PC-3 (cell line): ENCODE data around the gene PADI6. TPM values are rescaled to one million over a fixed set of nuclear protein-coding genes. Genes with fewer than 3 reads are reported as not detected.

ENCODE experiments used
- ATAC-seq: fragments of 200-7000 bp; cut with Tn5 transposase; 2 replicates; pipeline ENCODE4 v1.9.1; 2020; ENCODE audit warnings: mild to moderate bottlenecking, moderate library complexity
- BruUV-seq: library from RNA; stranded (reverse); fragments of 400-500 nt; replicated peaks from 2 replicates; lab custom pipeline; 2021; lab: Mats Ljungman, UMichigan
- CTCF ChIA-PET: fragments of 300-600 bp; sonication (Branson Sonifier 250); formaldehyde crosslinking; loops from one replicate; lab custom pipeline; 2022; ENCODE audit warnings: antibody characterized with exemption; lab: Charles Lee
- POLR2A ChIA-PET: fragments of 300-600 bp; sonication (Branson Sonifier 250); formaldehyde crosslinking; loops from one replicate; lab custom pipeline; 2022; ENCODE audit warnings: antibody characterized with exemption; ENCODE audit not compliant: unreplicated experiment; lab: Charles Lee
- DNase-seq: peaks from one replicate; pipeline ENCODE4 v3.0.0-alpha.2; 2015
- H2AFZ ChIP-seq: fragments of 300-600 bp; sonication (generic); 2 replicates; pipeline ENCODE4 v1.6.0; 2016; ENCODE audit warnings: antibody characterized with exemption, low read length
- H3F3A ChIP-seq: fragments of 300-600 bp; sonication (generic); one replicate; pipeline ENCODE4 v1.6.0; 2017; ENCODE audit warnings: antibody characterized with exemption, low read length, control low read depth, mild to moderate bottlenecking; ENCODE audit not compliant: unreplicated experiment
- H3K27ac ChIP-seq: fragments of 300-600 bp; sonication (generic); 2 replicates; pipeline ENCODE4 v1.5.1; 2016; ENCODE audit warnings: mild to moderate bottlenecking, low read length
- H3K27me3 ChIP-seq: fragments of 300-600 bp; sonication (generic); 2 replicates; pipeline ENCODE4 v1.6.1; 2016; ENCODE audit warnings: low read length, mixed read lengths
- H3K36me3 ChIP-seq: fragments of 300-600 bp; sonication (generic); 2 replicates; pipeline ENCODE4 v1.6.1; 2016; ENCODE audit warnings: low read depth, mixed run types, low read length, mixed read lengths
- H3K4me1 ChIP-seq: fragments of 300-600 bp; sonication (generic); 2 replicates; pipeline ENCODE4 v1.5.1; 2016; ENCODE audit warnings: low read length; ENCODE audit not compliant: insufficient read depth
- H3K4me2 ChIP-seq: fragments of 300-600 bp; sonication (generic); 2 replicates; pipeline ENCODE4 v1.6.0; 2016; ENCODE audit warnings: low read length
- H3K4me3 ChIP-seq: fragments of 300-600 bp; sonication (generic); 2 replicates; pipeline ENCODE4 v1.5.1; 2016; ENCODE audit warnings: mild to moderate bottlenecking, low read length, mixed read lengths
- H3K79me2 ChIP-seq: fragments of 300-600 bp; sonication (generic); 2 replicates; pipeline ENCODE4 v1.6.1; 2017; ENCODE audit warnings: low read length, mixed read lengths
- H3K9ac ChIP-seq: fragments of 300-600 bp; sonication (generic); 2 replicates; pipeline ENCODE4 v1.6.0; 2016; ENCODE audit warnings: mild to moderate bottlenecking, low read length
- H3K9me2 ChIP-seq: fragments of 300-600 bp; sonication (generic); replicated peaks from 2 replicates; pipeline ENCODE4 v1.6.1; 2016; ENCODE audit warnings: mixed run types, low read length, mixed read lengths
- H3K9me3 ChIP-seq: fragments of 300-600 bp; sonication (generic); 2 replicates; pipeline ENCODE4 v1.6.1; 2016; ENCODE audit warnings: low read length, mixed read lengths
- H4K20me1 ChIP-seq: fragments of 300-600 bp; sonication (generic); 2 replicates; pipeline ENCODE4 v1.6.1; 2016; ENCODE audit warnings: low read length, mixed read lengths
- CTCF ChIP-seq: fragments of 300-600 bp; sonication (generic); conservative IDR thresholded peaks from 2 replicates; pipeline ENCODE4 v1.5.1; 2017; ENCODE audit warnings: antibody characterized with exemption, low read depth, mild to moderate bottlenecking, low read length
- EZH2 ChIP-seq: fragments of 300-600 bp; sonication (generic); IDR thresholded peaks from one replicate; pipeline ENCODE4 v1.6.1; 2017; ENCODE audit warnings: antibody characterized with exemption, mild to moderate bottlenecking, low read length; ENCODE audit not compliant: unreplicated experiment
- EZH2phosphoT487 ChIP-seq: fragments of 300-600 bp; sonication (generic); IDR thresholded peaks from 2 replicates; pipeline ENCODE4 v1.6.1; 2018; ENCODE audit warnings: mild to moderate bottlenecking, antibody characterized with exemption, low read length, borderline replicate concordance
- intact Hi-C: fragments of 100-400 bp; cut with micrococcal nuclease; formaldehyde crosslinking; loops from 2 replicates; pipeline ENCODE4 v1.9.0; 2023
- total RNA-seq: library from RNA; depleted of rRNA; stranded (reverse); fragments of >200 nt; gene quantifications from 2 replicates; pipeline ENCODE4 v1.2.3, GENCODE V29; 2014

The PADI6 gene
- total RNA-seq, 1 experiment from 2014 or later, result not detected

GRCh38 chr1:17350083-17350482 is 21.9 kb upstream of the PADI6 start:
- no peaks in the 10 kb centered on the region for H3K9me3 ChIP-seq
- no peak overlapping the region for H2AFZ ChIP-seq
- peaks cover 20% of the 10 kb centered on the region for H3K4me1 ChIP-seq
- ATAC-seq (no peak), DNase-seq (no peak)
- TF ChIP-seq EZH2phosphoT487 (no peak), CTCF (no peak), EZH2 (no peak)
- no peak overlapping the region for H3K27ac ChIP-seq
- H3F3A ChIP-seq, result no peaks in the 10 kb centered on the region
- BruUV-seq, result no TSS peak
- POLR2A ChIA-PET, result no interaction called here
- no peaks in the 10 kb centered on the region for H3K9me2 ChIP-seq
- no peaks in the 10 kb centered on the region for H3K27me3 ChIP-seq
- no peaks in the 10 kb centered on the region for H3K36me3 ChIP-seq
- H3K9ac ChIP-seq, result no peak overlapping the region
- CTCF ChIA-PET, result no interaction called here
- H3K4me3 ChIP-seq, result no peak overlapping the region
- H3K79me2 ChIP-seq, result no peaks in the 10 kb centered on the region
- H4K20me1 ChIP-seq, result no peaks in the 10 kb centered on the region
- H3K4me2 ChIP-seq, result no peak overlapping the region
- intact Hi-C loops, result no loop called here

- Histone ChIP-seq H4K20me1 (no peaks in the 10 kb centered on the region), H3K27ac (no peak overlapping the region), H3K36me3 (no peaks in the 10 kb centered on the region), H3F3A (no peaks in the 10 kb centered on the region), H3K27me3 (no peaks in the 10 kb centered on the region), H3K9ac (no peak overlapping the region), H3K9me3 (no peaks in the 10 kb centered on the region), H3K9me2 (no peaks in the 10 kb centered on the region), H3K4me3 (no peak overlapping the region), H3K79me2 (no peaks in the 10 kb centered on the region), H3K4me2 (no peak overlapping the region), H2AFZ (no peak overlapping the region), H3K4me1 (peaks cover 20% of the 10 kb centered on the region)
- CTCF ChIA-PET, result no interaction called here
- no peak for DNase-seq
- ATAC-seq, result no peak
- intact Hi-C loops, result no loop called here
- no peak for TF ChIP-seq CTCF
- TF ChIP-seq EZH2phosphoT487, result no peak
- no peak for TF ChIP-seq EZH2
- no TSS peak for BruUV-seq
- POLR2A ChIA-PET, result no interaction called here
Observed at GRCh38 chr1:17350928-17351446, 21.0 kb upstream of the PADI6 start.

GRCh38 chr1:17351598-17352324 is 20.2 kb upstream of the PADI6 start:
- H3K27ac ChIP-seq, result no peak overlapping the region
- ChIA-PET POLR2A (no interaction called here), CTCF (no interaction called here)
- no peak overlapping the region for H3K4me2 ChIP-seq
- no peaks in the 10 kb centered on the region for H3K9me3 ChIP-seq
- H3K9me2 ChIP-seq, result no peaks in the 10 kb centered on the region
- no peaks in the 10 kb centered on the region for H3K79me2 ChIP-seq
- no peak overlapping the region for H2AFZ ChIP-seq
- DNase-seq, result no peak
- TF ChIP-seq EZH2phosphoT487, result no peak
- no peak for TF ChIP-seq EZH2
- TF ChIP-seq CTCF, result no peak
- H3K9ac ChIP-seq, result no peak overlapping the region
- no TSS peak for BruUV-seq
- H3K36me3 ChIP-seq, result no peaks in the 10 kb centered on the region
- no peaks in the 10 kb centered on the region for H3K27me3 ChIP-seq
- H3K4me1 ChIP-seq, result peaks cover 20% of the 10 kb centered on the region
- no peak for ATAC-seq
- no peaks in the 10 kb centered on the region for H3F3A ChIP-seq
- H4K20me1 ChIP-seq, result no peaks in the 10 kb centered on the region
- no peak overlapping the region for H3K4me3 ChIP-seq
- intact Hi-C loops, result no loop called here
